Activated CD4-positive, alpha-beta memory T cell treated with anti-CD3 and anti-CD28 coated beads, Interleukin-2, amount 10 ng/mL, durations not matched to agents 7 days and 5 days (primary cell): ENCODE measurements around the gene ATAD3C. TPM values are rescaled to one million over a fixed set of nuclear protein-coding genes. Genes with fewer than 3 reads are reported as not detected.
A peak's percentile ranks its signal among the peaks of the same experiment; 100 is the strongest.

ENCODE experiments used
- CTCF ChIA-PET: fragments of 350-600 bp; sonication (Branson Sonifier 250); formaldehyde crosslinking; loops from one replicate; lab custom pipeline; 2021; ENCODE audit warnings: antibody characterized with exemption, inconsistent platforms; lab: Charles Lee
- POLR2A ChIA-PET: fragments of 350-600 bp; sonication (Branson Sonifier 250); formaldehyde crosslinking; loops from one replicate; lab custom pipeline; 2021; ENCODE audit warnings: antibody characterized with exemption; lab: Charles Lee
- DNase-seq: peaks from one replicate; pipeline ENCODE4 v3.0.0-alpha.2; 2020
- H3K27ac Mint-ChIP-seq: one replicate; pipeline ENCODE4 v1.8.0; 2021; ENCODE audit warnings: mild to moderate bottlenecking, mixed read lengths
- H3K27me3 Mint-ChIP-seq: one replicate; pipeline ENCODE4 v1.8.0; 2021; ENCODE audit warnings: mixed read lengths
- H3K36me3 Mint-ChIP-seq: one replicate; pipeline ENCODE4 v1.8.0; 2021; ENCODE audit warnings: low read depth, mixed read lengths
- H3K4me1 Mint-ChIP-seq: one replicate; pipeline ENCODE4 v1.8.0; 2021; ENCODE audit warnings: mixed read lengths
- H3K4me3 Mint-ChIP-seq: one replicate; pipeline ENCODE4 v1.8.0; 2021; ENCODE audit warnings: mild to moderate bottlenecking, mixed read lengths
- H3K9me3 Mint-ChIP-seq: one replicate; pipeline ENCODE4 v1.8.0; 2021; ENCODE audit warnings: mixed read lengths
- total RNA-seq, 2 experiments: library from RNA; stranded (reverse); gene quantifications; one replicate each; pipeline ENCODE4 v1.2.3, GENCODE V29; 2021

Gene ATAD3C
- total RNA-seq, 2 experiments from 2014 or later, result 0.98 to 1.4 TPM

DNA sequence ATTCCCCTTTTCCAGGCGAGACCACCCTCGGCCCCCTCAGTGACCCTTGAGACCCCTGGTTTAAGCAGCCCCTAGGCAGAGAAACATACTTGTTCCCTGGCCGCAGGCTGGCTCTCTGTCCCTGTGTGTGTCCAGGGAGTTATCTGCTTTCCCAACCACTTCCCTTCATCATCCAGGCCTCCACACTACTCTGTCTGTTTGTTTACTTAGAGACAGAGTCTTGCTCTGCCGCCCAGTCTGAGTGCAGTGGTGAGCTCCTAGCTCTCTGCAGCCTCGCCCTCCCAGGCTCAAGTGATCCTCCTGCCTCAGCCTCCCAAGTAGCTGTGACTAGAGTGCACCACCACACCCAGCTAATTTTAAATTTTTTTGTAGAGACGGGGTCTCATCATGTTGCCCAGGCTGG lies 19.8 kb upstream of the ATAD3C start:
- ChIA-PET CTCF (no interaction called here), POLR2A (interaction anchor here (0.6 to 1.3 kb wide), 2 partner anchors 10 to 23 kb away, joined by 3 read pairs; partner anchors contain the start of gene MRPL20)
- H3K4me3 Mint-ChIP-seq, result no peak overlapping the region

DNA sequence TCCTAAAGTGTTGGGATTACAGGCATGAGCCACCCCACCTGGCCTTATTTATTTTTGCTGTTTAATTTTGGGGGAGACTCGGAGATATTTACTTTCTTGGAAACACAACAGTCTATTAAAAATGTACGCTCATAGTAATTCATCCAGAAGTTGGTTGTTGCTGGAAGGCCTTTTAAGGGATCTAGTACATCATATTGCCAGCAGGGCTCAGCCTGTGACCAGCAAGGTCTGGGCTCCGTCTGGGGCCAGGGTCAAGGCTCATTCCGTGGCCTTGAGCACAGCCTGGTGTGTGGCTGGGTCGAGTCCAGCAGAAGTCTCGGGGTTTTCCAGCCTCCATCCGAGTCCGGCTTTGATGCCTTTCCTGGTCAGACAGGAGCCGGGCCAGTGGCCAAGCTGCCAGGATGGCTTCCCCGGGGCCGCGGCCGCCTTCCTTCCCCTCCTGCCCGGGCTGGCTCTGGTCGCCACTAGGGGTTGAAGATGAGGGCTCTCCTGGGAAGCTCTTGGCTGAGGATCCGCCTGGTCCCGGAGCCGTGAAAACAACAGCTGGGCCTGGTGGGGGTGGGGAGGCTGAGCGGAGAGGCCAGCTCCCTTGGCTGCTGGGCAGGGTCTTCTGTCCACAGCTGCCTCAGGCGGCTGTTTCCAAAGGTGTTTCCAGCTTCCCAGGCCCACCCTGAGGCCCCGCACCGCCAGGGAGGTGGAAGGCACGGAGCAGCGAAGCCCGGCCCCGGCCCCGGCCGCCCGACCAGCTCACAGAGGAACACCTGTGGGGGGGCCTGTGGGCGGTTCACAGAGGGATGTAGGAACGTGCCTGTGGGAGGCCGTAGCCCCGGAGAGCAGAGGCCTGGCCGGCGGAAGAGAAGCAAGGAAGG lies 19.1 kb upstream of the ATAD3C start:
- ChIA-PET CTCF (interaction anchor here (0.6 kb wide), 1 partner anchor 605 kb away, joined by 3 read pairs; no protein-coding TSS in a partner anchor), POLR2A (no interaction called here)
- no peaks in the 10 kb centered on the region for H3K9me3 Mint-ChIP-seq
- peaks cover 7% of the 10 kb centered on the region for H3K4me1 Mint-ChIP-seq
- H3K36me3 Mint-ChIP-seq, result no peaks in the 10 kb centered on the region
- H3K4me3 Mint-ChIP-seq, result no peak overlapping the region
- H3K27me3 Mint-ChIP-seq, result peaks cover 23% of the 10 kb centered on the region
- H3K27ac Mint-ChIP-seq, result no peak overlapping the region
- DNase-seq, result no peak

More for the DNA sequence above, 19.8 kb upstream of the ATAD3C start:
- Mint-ChIP-seq H3K27ac (no peak overlapping the region), H3K4me1 (peaks cover 4% of the 10 kb centered on the region), H3K27me3 (peaks cover 23% of the 10 kb centered on the region), H3K9me3 (no peaks in the 10 kb centered on the region), H3K36me3 (no peaks in the 10 kb centered on the region)
- no peak for DNase-seq

DNA sequence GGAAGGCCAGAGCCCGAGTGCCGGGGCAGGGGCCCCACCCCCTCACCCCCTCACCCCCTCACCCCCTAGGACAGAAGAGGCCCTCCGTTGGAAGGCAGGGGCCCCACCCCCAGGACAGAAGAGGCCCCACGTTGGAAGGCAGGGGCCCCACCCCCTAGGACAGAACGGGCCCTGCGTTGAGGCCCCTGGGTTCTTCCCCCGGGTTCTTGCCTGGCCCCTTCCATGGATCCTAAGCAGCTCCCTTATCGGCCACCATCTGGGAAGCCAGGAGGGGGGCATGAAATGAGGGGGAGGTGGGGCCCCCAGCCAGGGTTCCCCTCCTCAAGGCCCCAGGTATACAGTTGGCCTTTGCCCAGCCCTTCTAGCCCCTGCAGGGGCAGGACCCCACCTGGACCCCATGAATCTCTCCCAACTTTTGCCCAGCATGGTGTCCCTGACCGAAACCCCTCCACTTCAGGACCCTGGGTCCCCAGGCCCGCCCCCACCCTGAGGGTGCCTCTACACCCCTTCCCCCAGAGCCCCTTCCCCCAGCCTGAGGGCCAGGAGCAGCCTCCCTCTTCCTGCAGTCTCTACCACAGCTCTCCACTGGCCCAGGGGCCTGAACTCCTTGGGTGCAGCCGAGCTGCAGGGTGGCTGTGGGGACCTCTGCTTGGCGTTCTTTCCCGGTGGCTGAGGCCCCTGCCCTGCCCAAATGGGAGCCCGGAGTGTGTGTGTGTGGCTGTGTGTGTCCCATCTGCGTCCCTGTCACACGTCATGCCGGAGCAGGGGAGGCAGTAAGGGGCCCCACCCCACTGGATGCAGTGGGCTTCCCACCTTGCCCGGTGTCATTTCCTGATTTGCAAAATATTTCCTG lies 18.3 kb upstream of the ATAD3C start:
- H3K9me3 Mint-ChIP-seq, result no peaks in the 10 kb centered on the region
- H3K4me3 Mint-ChIP-seq, result no peak overlapping the region
- CTCF ChIA-PET, result no interaction called here
- no peak for DNase-seq
- H3K27ac Mint-ChIP-seq, result no peak overlapping the region
- no peaks in the 10 kb centered on the region for H3K36me3 Mint-ChIP-seq
- H3K27me3 Mint-ChIP-seq, result peaks cover 19% of the 10 kb centered on the region
- H3K4me1 Mint-ChIP-seq, result peaks cover 8% of the 10 kb centered on the region
- POLR2A ChIA-PET, result no interaction called here

DNA sequence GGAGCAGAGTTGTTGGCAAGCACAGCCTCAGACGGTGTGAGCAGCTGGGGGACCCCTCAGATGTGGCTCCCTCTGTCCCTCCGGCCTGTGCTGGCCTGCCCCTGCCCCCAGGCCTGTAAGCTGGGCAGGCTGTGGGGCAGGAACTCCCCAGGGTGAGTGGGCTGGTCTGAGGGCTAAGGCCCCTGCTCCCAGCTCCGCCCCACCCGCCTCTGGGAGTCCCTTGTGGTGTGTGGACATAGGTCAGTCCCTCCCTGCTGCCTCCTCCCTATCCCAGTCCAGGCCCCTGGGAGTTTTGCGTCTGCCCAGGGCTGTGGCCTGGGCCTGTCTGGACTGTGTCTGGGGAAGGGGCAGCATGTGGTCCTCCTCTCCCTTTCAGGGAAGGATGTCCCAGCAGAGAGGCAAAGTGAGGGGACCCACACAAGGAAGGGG lies 17.6 kb upstream of the ATAD3C start:
- no peak overlapping the region for H3K27ac Mint-ChIP-seq
- H3K4me3 Mint-ChIP-seq, result no peak overlapping the region
- DNase-seq, result no peak
- H3K27me3 Mint-ChIP-seq, result peaks cover 20% of the 10 kb centered on the region
- no peaks in the 10 kb centered on the region for H3K9me3 Mint-ChIP-seq
- ChIA-PET CTCF (no interaction called here), POLR2A (no interaction called here)
- H3K36me3 Mint-ChIP-seq, result no peaks in the 10 kb centered on the region
- peaks cover 8% of the 10 kb centered on the region for H3K4me1 Mint-ChIP-seq

DNA sequence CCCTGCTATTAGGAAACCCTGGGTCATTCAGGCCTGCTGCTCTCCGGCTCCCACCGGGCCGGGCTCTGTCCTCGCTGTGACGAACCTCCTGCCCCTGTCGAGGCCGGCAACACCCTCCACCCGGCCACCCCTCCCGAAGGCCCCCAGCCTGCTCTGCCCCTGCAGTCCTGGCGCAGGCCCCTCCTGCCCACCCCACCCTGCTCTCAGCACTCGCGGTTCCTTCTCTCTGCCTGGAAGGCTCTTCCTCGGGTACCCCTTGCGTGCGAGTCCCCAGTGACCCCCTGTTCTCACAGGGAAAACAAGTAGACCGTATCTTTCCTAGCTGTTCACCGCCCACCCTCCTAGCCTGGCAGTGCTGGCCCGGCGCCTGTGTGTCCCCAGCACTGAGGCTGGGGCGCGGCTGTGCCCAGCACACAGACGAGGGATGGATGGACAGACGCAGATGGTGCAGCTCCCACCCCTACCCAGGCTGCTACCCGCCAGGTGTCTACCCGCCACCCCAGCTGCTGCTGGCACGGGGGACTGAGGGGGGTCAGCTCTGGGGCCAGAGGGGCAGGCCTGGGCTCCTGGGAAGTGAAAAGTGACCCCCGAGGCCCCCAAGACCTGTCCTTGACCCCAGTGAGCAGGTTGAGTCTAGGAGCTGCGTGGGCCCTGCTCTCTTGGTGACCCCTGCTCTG lies 17.1 kb upstream of the ATAD3C start:
- H3K4me1 Mint-ChIP-seq, result peaks cover 8% of the 10 kb centered on the region
- H3K27me3 Mint-ChIP-seq, result peaks cover 20% of the 10 kb centered on the region
- no peak overlapping the region for H3K4me3 Mint-ChIP-seq
- no peak for DNase-seq
- H3K36me3 Mint-ChIP-seq, result no peaks in the 10 kb centered on the region
- H3K27ac Mint-ChIP-seq, result no peak overlapping the region
- CTCF ChIA-PET, result no interaction called here
- POLR2A ChIA-PET, result no interaction called here
- H3K9me3 Mint-ChIP-seq, result no peaks in the 10 kb centered on the region

DNA sequence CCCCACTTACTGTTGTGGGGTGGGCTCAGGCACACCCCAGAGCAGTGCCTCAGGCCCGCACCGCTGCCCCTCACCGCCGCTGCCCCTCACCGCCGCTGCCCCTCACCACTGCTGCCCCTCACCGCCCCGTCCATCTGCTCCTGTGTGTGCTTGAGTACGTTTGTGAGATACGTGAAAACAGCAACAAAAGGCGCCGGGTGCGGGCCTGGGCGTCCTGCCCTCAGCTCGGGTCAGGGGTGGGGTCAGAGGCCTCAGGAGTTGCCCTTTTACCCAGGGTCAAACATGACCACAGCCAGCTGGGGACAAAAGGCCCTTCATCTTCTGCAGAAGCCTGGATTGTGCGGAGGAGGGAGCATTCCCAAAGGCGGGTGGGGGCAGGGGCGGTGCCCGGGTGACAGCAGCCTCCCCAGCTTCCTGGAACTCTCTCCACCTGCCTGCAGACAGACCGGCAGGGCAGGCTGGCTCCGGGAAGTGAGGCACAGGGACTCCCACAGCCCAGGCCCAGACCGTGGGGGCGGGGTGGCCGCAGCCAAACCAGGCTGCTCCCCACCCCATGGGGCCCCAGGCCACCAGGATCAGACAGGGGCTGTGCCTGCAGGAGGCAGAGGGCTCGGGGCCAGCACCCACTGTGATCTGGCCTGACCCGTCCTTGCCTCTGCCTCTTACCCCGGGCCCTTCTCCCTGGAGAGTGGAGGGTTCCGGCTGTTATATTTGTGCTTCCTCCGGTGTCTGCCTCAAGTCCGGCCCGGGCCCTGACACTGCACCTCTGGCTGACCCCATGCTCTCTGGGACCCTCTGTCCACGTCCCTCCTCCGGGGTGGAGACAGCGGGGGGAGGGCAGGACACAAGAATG lies 16.3 kb upstream of the ATAD3C start:
- H3K9me3 Mint-ChIP-seq, result no peaks in the 10 kb centered on the region
- no peaks in the 10 kb centered on the region for H3K36me3 Mint-ChIP-seq
- CTCF ChIA-PET, result no interaction called here
- H3K4me3 Mint-ChIP-seq, result no peak overlapping the region
- POLR2A ChIA-PET, result interaction anchor here (0.9 kb wide), 1 partner anchor 25 kb away, joined by 3 read pairs; no protein-coding TSS in a partner anchor
- no peak for DNase-seq
- peaks cover 20% of the 10 kb centered on the region for H3K27me3 Mint-ChIP-seq
- H3K27ac Mint-ChIP-seq, result no peak overlapping the region
- peaks cover 8% of the 10 kb centered on the region for H3K4me1 Mint-ChIP-seq

DNA sequence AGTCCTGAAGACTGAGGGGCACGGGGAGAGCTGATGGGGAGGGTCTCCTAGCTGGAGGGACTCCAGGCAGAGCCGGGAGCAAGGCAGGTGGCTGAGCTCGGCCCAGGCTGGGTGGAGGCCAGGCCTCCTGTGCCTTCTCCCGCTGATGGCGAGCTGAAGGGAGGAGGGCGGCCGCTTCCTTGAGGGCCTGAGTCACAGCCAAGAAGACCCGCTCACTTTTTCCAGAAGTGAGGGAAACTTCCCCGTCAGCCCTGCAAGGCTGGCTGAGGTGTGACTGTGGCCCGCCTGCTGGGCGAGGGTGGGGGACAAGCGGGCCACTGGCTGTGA lies 15.7 kb upstream of the ATAD3C start:
- Mint-ChIP-seq H3K9me3 (no peaks in the 10 kb centered on the region), H3K4me1 (peaks cover 6% of the 10 kb centered on the region), H3K36me3 (no peaks in the 10 kb centered on the region), H3K27ac (no peak overlapping the region), H3K27me3 (peaks cover 17% of the 10 kb centered on the region), H3K4me3 (no peak overlapping the region)
- POLR2A ChIA-PET, result interaction anchor here (0.9 kb wide), 1 partner anchor 26 kb away, joined by 3 read pairs; no protein-coding TSS in a partner anchor
- CTCF ChIA-PET, result no interaction called here
- DNase-seq, result no peak

DNA sequence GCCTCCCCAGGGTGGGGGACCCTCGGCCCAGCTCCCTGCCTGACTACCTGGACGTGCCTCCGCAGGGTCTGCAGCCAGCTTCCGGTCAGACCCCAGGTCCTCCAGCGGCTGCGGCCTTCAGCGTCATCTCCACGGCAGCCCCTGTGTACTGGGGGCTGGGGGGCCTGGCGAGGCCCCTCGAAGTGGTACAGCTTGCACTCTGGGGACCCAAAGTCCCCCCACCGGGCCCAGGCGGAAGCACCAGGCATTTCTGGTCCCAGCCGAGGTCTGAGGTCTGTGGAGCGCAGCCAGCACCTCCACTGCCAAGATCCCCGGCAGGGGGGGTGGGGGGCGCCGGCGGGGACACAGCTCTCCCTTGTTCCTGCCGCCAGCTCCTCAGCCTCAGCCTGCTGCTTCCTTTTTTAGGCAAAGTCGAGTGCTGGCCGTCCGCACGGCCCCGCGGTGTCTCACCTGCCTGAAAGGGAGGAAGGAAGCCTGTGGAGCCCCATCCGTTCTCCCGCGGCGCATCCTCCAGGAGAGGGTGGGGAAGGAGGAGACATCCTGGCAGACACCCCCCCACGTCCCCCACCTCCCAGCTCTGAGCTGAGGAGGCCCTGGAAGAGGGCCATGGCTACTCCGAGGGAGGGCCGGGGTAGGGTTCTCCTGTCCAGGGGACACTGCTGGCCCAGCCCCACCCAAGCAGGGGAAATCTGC lies 15.2 kb upstream of the ATAD3C start:
- no peak overlapping the region for H3K27ac Mint-ChIP-seq
- POLR2A ChIA-PET, result interaction anchor here (0.6 to 0.9 kb wide), 2 partner anchors 26 to 71 kb away, joined by 3 read pairs; no protein-coding TSS in a partner anchor
- H3K27me3 Mint-ChIP-seq, result peaks cover 17% of the 10 kb centered on the region

DNA sequence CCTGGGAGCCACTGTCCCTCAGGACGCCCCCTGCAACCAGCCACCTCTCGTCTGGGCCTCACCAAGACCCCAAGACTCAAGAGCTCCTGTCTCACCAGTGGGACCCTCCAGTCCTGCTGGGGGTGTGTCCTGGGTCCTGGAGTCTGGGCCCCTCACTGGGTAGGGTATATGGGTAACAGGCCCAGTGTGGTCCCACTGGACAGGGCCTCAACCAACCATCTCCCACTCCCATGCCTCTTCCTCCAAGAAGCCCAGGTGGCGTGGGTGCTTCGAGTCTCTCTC lies 14.7 kb upstream of the ATAD3C start:
- ChIA-PET POLR2A (interaction anchor here (0.6 kb wide), 1 partner anchor 71 kb away, joined by 3 read pairs; no protein-coding TSS in a partner anchor), CTCF (no interaction called here)
- Mint-ChIP-seq H3K4me3 (no peak overlapping the region), H3K36me3 (no peaks in the 10 kb centered on the region), H3K9me3 (no peaks in the 10 kb centered on the region), H3K27me3 (peaks cover 13% of the 10 kb centered on the region), H3K27ac (no peak overlapping the region), H3K4me1 (peaks cover 6% of the 10 kb centered on the region)
- DNase-seq, result no peak

More for the DNA sequence above, 15.2 kb upstream of the ATAD3C start:
- Mint-ChIP-seq H3K36me3 (no peaks in the 10 kb centered on the region), H3K9me3 (no peaks in the 10 kb centered on the region), H3K4me1 (peaks cover 6% of the 10 kb centered on the region), H3K4me3 (no peak overlapping the region)
- no peak for DNase-seq
- CTCF ChIA-PET, result no interaction called here

DNA sequence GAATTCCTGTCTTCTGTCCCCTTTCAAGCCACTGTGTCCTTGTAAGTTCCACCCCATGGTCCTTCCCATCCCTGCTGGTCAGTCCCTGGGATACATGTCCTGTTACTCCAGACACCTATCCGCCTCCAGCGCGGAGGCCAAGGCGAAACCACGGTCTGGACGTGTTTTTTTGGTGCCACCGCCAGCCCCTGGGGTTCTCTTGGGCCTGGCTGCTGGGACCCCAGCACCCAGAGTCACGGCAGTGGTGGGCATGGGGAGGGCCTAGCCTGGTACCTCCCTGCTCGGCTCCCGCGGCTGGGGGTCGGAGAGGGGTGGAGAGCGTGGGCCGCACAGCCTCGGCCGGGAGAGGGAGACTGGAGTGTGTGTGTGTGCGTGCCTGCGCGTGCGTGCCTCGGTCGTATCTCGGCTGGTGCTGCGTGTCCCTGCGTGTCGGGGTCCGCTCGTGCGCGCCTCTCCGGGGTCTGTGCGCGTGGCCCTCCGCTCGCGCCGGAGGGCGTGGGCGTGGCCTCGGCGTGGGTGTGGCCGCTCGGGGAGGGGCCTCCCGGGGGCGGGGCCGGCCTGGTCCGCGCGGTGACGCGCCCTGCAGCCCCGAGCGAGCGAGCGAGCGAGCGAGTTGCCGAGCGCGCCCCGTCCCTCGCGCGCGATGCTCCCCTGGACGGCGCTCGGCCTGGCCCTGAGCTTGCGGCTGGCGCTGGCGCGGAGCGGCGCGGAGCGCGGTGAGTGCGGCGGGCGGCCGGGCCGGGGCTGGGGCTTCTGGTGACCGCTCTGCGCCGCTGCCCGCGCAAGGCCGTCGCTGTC lies 14.2 kb upstream of the ATAD3C start, which contains the start of gene VWA1:
TSS of gene VWA1 (plus strand) at position 585 of the 798 bp plus-strand sequence. CDS start at position 644, 59 bp downstream.
- ChIA-PET POLR2A (no interaction called here), CTCF (no interaction called here)
- no peaks in the 10 kb centered on the region for H3K9me3 Mint-ChIP-seq
- peaks cover 6% of the 10 kb centered on the region for H3K4me1 Mint-ChIP-seq
- peak; percentile 69 for DNase-seq
- peak within 1 kb of the TSS; percentile 27 for H3K4me3 Mint-ChIP-seq
- H3K27me3 Mint-ChIP-seq, result peaks cover 11% of the 10 kb centered on the region
- no peak within 1 kb of the TSS for H3K27ac Mint-ChIP-seq
- no peaks in the 10 kb centered on the region for H3K36me3 Mint-ChIP-seq
